CD14-positive monocyte (primary cell): ENCODE measurements around the gene KCNMA1. TPM values are rescaled to one million over a fixed set of nuclear protein-coding genes. Genes with fewer than 3 reads are reported as not detected.

Source experiments
- DNase-seq, 3 donors: peaks; one replicate each; pipeline ENCODE4 v3.0.0-alpha.2; 2011 to 2022
- H2AFZ ChIP-seq: 2 replicates; pipeline ENCODE4 v1.6.0; 2012; ENCODE audit warnings: mild to moderate bottlenecking, low read depth, low read length, inconsistent platforms; ENCODE audit not compliant: insufficient read depth, poor library complexity, severe bottlenecking
- H3K27ac ChIP-seq, 2 donors: 1 replicate in 1 of 2; 2 replicates in 1 of 2; pipeline ENCODE4 v1.5.1; 2012 to 2013; ENCODE audit warnings: low read length in 2 of 2, control low read depth in 1 of 2, inconsistent platforms in 1 of 2, low read depth in 1 of 2, mild to moderate bottlenecking in 1 of 2
- H3K27me3 ChIP-seq, 2 donors: one replicate each; pipeline versions ENCODE4 v1.6.0 to v1.6.1; 2011 to 2013; ENCODE audit warnings: low read length in 2 of 2; ENCODE audit not compliant: control insufficient read depth in 2 of 2, insufficient read depth in 2 of 2
- H3K36me3 ChIP-seq, 2 donors: replicated peaks in 1 of 2; 1 replicate in 1 of 2; 2 replicates in 1 of 2; pipeline versions ENCODE4 v1.5.1 to v1.6.1; 2012 to 2013; ENCODE audit warnings: low read length in 2 of 2, control low read depth in 1 of 2, inconsistent platforms in 1 of 2, mild to moderate bottlenecking in 1 of 2; ENCODE audit not compliant: insufficient read depth in 2 of 2, control insufficient read depth in 1 of 2
- H3K4me1 ChIP-seq, 2 donors: 1 replicate in 1 of 2; 2 replicates in 1 of 2; pipeline versions ENCODE4 v1.5.1 to v1.6.1; 2012 to 2013; ENCODE audit warnings: low read length in 2 of 2, control low read depth in 1 of 2, inconsistent platforms in 1 of 2, mild to moderate bottlenecking in 1 of 2, moderate library complexity in 1 of 2; ENCODE audit not compliant: insufficient read depth in 2 of 2, control insufficient read depth in 1 of 2
- H3K4me2 ChIP-seq: replicated peaks from 2 replicates; pipeline ENCODE3; 2012; ENCODE audit warnings: low read length, moderate library complexity, mild to moderate bottlenecking; ENCODE audit not compliant: poor library complexity, severe bottlenecking; ENCODE audit errors: extremely low read depth
- H3K4me3 ChIP-seq, 3 experiments: fragments of 200-600 bp in 1 of 3; sonication (generic) in 1 of 3; replicated peaks in 1 of 3; 1 replicate in 2 of 3; 2 replicates in 1 of 3; pipeline ENCODE4 v1.5.1; 2011 to 2013; ENCODE audit warnings: low read length in 3 of 3, mild to moderate bottlenecking in 3 of 3, control low read depth in 2 of 3, low read depth in 2 of 3, inconsistent platforms in 1 of 3, moderate library complexity in 1 of 3
- H3K79me2 ChIP-seq: 2 replicates; pipeline ENCODE4 v1.6.0; 2012; ENCODE audit warnings: mild to moderate bottlenecking, control low read depth, inconsistent platforms, low read length, moderate library complexity; ENCODE audit not compliant: insufficient read depth
- H3K9ac ChIP-seq: 2 replicates; pipeline ENCODE4 v1.6.0; 2017; ENCODE audit warnings: low read length, mild to moderate bottlenecking; ENCODE audit not compliant: insufficient read depth, poor library complexity, severe bottlenecking
- H3K9me3 ChIP-seq, 2 donors: replicated peaks in 1 of 2; 1 replicate in 1 of 2; 2 replicates in 1 of 2; pipeline versions ENCODE4 v1.5.1 to v1.6.1; 2012 to 2013; ENCODE audit warnings: low read length in 2 of 2, control low read depth in 1 of 2; ENCODE audit not compliant: control insufficient read depth in 1 of 2, insufficient read depth in 1 of 2
- H4K20me1 ChIP-seq: 2 replicates; pipeline ENCODE4 v1.6.0; 2012; ENCODE audit warnings: mild to moderate bottlenecking, low read length, control low read depth, moderate library complexity; ENCODE audit not compliant: insufficient read depth
- H3K27ac Mint-ChIP-seq, 7 donors: one replicate each; pipeline ENCODE4 v1.8.0; 2020; ENCODE audit warnings: mild to moderate bottlenecking in 7 of 7, mixed read lengths in 7 of 7, moderate library complexity in 6 of 7, inconsistent platforms in 2 of 7
- H3K27me3 Mint-ChIP-seq, 3 donors: one replicate each; pipeline ENCODE4 v1.8.0; 2021 to 2022; ENCODE audit warnings: low read depth in 3 of 3, mild to moderate bottlenecking in 3 of 3, mixed read lengths in 3 of 3, moderate library complexity in 3 of 3, inconsistent platforms in 1 of 3
- H3K36me3 Mint-ChIP-seq, 2 donors: one replicate each; pipeline ENCODE4 v1.8.0; 2020; ENCODE audit warnings: mixed read lengths in 2 of 2, inconsistent platforms in 1 of 2, mild to moderate bottlenecking in 1 of 2
- H3K4me1 Mint-ChIP-seq: one replicate; pipeline ENCODE4 v1.8.0; 2020; ENCODE audit warnings: mild to moderate bottlenecking, mixed read lengths
- H3K4me3 Mint-ChIP-seq, 2 donors: one replicate each; pipeline ENCODE4 v1.8.0; 2020; ENCODE audit warnings: mild to moderate bottlenecking in 2 of 2, mixed read lengths in 2 of 2, moderate library complexity in 1 of 2
- H3K9me3 Mint-ChIP-seq, 7 donors: one replicate each; pipeline ENCODE4 v1.8.0; 2020 to 2022; ENCODE audit warnings: mixed read lengths in 7 of 7, mild to moderate bottlenecking in 6 of 7, moderate library complexity in 6 of 7, inconsistent platforms in 2 of 7
- CTCF ChIP-seq: fragments of 200-600 bp; IDR thresholded peaks from one replicate; pipeline ENCODE4 v1.8.0; 2022; ENCODE audit warnings: antibody characterized with exemption, mild to moderate bottlenecking
- WGBS: methylation state at CpG from one replicate; pipeline ENCODE4 v1.1.5; 2013; ENCODE audit warnings: missing lambda C conversion rate; ENCODE audit not compliant: insufficient coverage; 5-methylcytosine and 5-hydroxymethylcytosine counted together
- intact Hi-C, 2 donors: fragments of 100-400 bp; cut with micrococcal nuclease; formaldehyde crosslinking; loops; one replicate each; pipeline versions ENCODE4 v1.15.0 to v1.15.1; 2023
- polyA plus RNA-seq, 3 donors: library from polyadenylated mRNA; depleted of rRNA in 1 of 3; unstranded in 2 of 3; stranded (reverse) in 1 of 3; fragments of 300-500 nt in 2 of 3; fragments of >200 nt in 1 of 3; fragmentation: Illumina TruSeq in 2 of 3; gene quantifications; 1 replicate in 2 of 3; 2 replicates in 1 of 3; pipeline ENCODE4 v1.2.3, GENCODE V29; 2012 to 2021

Gene KCNMA1
- polyA plus RNA-seq, 3 donors: 0.11 to 1.0 TPM; not detected in 1

DNA sequence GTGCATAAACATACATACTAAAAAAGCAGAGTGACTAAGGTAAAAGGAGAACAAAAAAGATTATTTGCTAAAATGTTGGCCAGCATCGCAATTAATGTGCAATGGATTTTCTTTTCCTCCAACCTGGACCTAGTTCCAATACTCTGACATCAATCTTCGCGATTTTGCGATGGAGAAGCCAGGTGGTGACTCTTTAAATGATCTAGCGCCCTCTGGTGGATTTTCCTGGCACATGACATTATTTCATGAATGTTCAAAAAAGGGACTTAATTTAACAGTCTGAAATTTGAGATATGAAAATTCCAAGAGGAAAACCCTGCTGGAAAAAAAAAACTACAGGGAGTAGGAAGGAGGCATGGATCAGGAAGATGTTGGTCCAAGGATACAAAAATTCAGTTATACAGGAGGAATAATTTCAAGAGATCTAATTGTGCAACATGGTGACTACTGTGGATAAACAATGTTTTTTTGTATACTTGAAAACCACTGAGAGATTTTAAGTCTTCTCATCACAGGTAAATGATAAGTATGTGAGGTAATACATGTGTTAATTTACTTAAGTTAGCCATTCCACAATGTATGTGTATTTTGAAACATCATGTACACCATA lies 4.3 kb upstream of the KCNMA1 start:
- no peak overlapping the region for H3K27ac Mint-ChIP-seq
- H3K4me3 Mint-ChIP-seq: peak overlapping the region in 1 of 2 donors; percentile 64
- H3K4me1 Mint-ChIP-seq: peaks cover 14% of the 10 kb centered on the region
- H3K79me2 ChIP-seq: no peaks in the 10 kb centered on the region
- peaks cover 0 to 8% (median 4%) of the 10 kb centered on the region in 7 donors for H3K9me3 Mint-ChIP-seq
- H3K9me3 ChIP-seq: peaks cover 0 to 12% of the 10 kb centered on the region in 2 donors
- H4K20me1 ChIP-seq: no peaks in the 10 kb centered on the region
- peak overlapping the region; percentile 12 for H3K4me2 ChIP-seq
- H3K27me3 Mint-ChIP-seq: peaks cover 42 to 49% (median 43%) of the 10 kb centered on the region in 3 donors
- peaks cover 32 to 36% of the 10 kb centered on the region in 2 donors for H3K27me3 ChIP-seq
- H3K4me3 ChIP-seq: no peak overlapping the region
- H3K4me1 ChIP-seq: peaks cover 9 to 14% of the 10 kb centered on the region in 2 donors
- H3K27ac ChIP-seq: no peak overlapping the region
- H2AFZ ChIP-seq: no peak overlapping the region
- DNase-seq: peak; percentile 31 to 57 (median 56)
- intact Hi-C loops: loop anchor here (1.0 to 5.0 kb wide), 4 partner anchors 249 to 475 kb away; no protein-coding TSS in a partner anchor
- TF ChIP-seq CTCF: peak; percentile 90
- H3K36me3 ChIP-seq: no peaks in the 10 kb centered on the region
- H3K9ac ChIP-seq: no peak overlapping the region
- WGBS: 0% methylated on average over 5 of the region's 5 CpGs
- peaks cover 0 to 4% of the 10 kb centered on the region in 2 donors for H3K36me3 Mint-ChIP-seq

- Histone ChIP-seq H3K36me3 (no peaks in the 10 kb centered on the region), H3K9me3 (peaks cover 0 to 16% of the 10 kb centered on the region in 2 donors), H3K9ac (no peak overlapping the region), H4K20me1 (no peaks in the 10 kb centered on the region), H2AFZ (no peak overlapping the region), H3K4me2 (peak overlapping the region; percentile 12), H3K4me3 (no peak overlapping the region), H3K27ac (no peak overlapping the region), H3K79me2 (no peaks in the 10 kb centered on the region), H3K27me3 (peaks cover 37 to 41% of the 10 kb centered on the region in 2 donors), H3K4me1 (peaks cover 9 to 14% of the 10 kb centered on the region in 2 donors)
- no peak for DNase-seq
- intact Hi-C loops: loop anchor here (1.0 to 5.0 kb wide), 4 partner anchors 249 to 474 kb away; no protein-coding TSS in a partner anchor
- no peak for TF ChIP-seq CTCF
- no peak overlapping the region for H3K27ac Mint-ChIP-seq
- peak overlapping the region in 1 of 2 donors; percentile 64 for H3K4me3 Mint-ChIP-seq
- peaks cover 0 to 4% of the 10 kb centered on the region in 2 donors for H3K36me3 Mint-ChIP-seq
- WGBS: no CpG with 5 or more reads among the region's 1 CpG
- H3K27me3 Mint-ChIP-seq: peaks cover 48 to 54% (median 48%) of the 10 kb centered on the region in 3 donors
- H3K9me3 Mint-ChIP-seq: peaks cover 0 to 14% (median 8%) of the 10 kb centered on the region in 7 donors
- H3K4me1 Mint-ChIP-seq: peaks cover 18% of the 10 kb centered on the region
Measured at GRCh38 chr10:77641344-77641743, 3.7 kb upstream of the KCNMA1 start.
